SK-N-SH treated with all-trans-retinoic acid at 6 μM for 48 hours (cell line): ENCODE results near the gene SMARCA4.
"Not testable (repeated sequence)": the region's sequence is repeated elsewhere in the genome, so short reads cannot be mapped to it uniquely, and the experiment has no call there.

Experiments used
- ATAC-seq: fragments of 200-7000 bp; cut with Tn5 transposase; 3 replicates; pipeline ENCODE4 v1.9.1; 2020; ENCODE audit warnings: mild to moderate bottlenecking, moderate library complexity
- ARNTL ChIP-seq: fragments of 450-650 bp; formaldehyde crosslinking; IDR thresholded peaks from 2 replicates; pipeline ENCODE4 v1.5.0; 2020; ENCODE audit warnings: low read depth, mild to moderate bottlenecking, moderate library complexity, borderline replicate concordance
- BACH2 ChIP-seq: fragments of 250-450 bp; sonication (Bioruptor Pico); IDR thresholded peaks from 2 replicates; pipeline ENCODE4 v1.9.0; 2021; ENCODE audit warnings: mild to moderate bottlenecking, borderline replicate concordance
- CREB5 ChIP-seq: fragments of 250-450 bp; sonication (Bioruptor Pico); IDR thresholded peaks from 2 replicates; pipeline ENCODE4 v1.5.1; 2020; ENCODE audit warnings: low read depth, mild to moderate bottlenecking, moderate library complexity
- CSDC2 ChIP-seq: fragments of 250-450 bp; sonication (Bioruptor Pico); IDR thresholded peaks from 2 replicates; pipeline ENCODE4 v1.5.0; 2020; ENCODE audit warnings: mild to moderate bottlenecking, moderate library complexity
- ESRRG ChIP-seq: fragments of 250-450 bp; sonication (Bioruptor Pico); IDR thresholded peaks from 2 replicates; pipeline ENCODE4 v1.6.1; 2021; ENCODE audit warnings: mild to moderate bottlenecking
- GLIS3 ChIP-seq: fragments of 250-450 bp; sonication (Bioruptor Pico); IDR thresholded peaks from 2 replicates; pipeline ENCODE4 v1.5.0; 2020; ENCODE audit warnings: mild to moderate bottlenecking, moderate library complexity
- OSR1 ChIP-seq: fragments of 250-450 bp; sonication (Bioruptor Pico); IDR thresholded peaks from 2 replicates; pipeline ENCODE4 v1.8.0; 2022; ENCODE audit warnings: moderate library complexity, mild to moderate bottlenecking, inconsistent platforms
- PATZ1 ChIP-seq: fragments of 250-450 bp; sonication (Bioruptor Pico); IDR thresholded peaks from 2 replicates; pipeline ENCODE4 v1.8.0; 2020; ENCODE audit warnings: mild to moderate bottlenecking, moderate library complexity, borderline replicate concordance
- POU6F1 ChIP-seq: fragments of 250-450 bp; sonication (Bioruptor Pico); IDR thresholded peaks from 2 replicates; pipeline ENCODE4 v1.8.0; 2021; ENCODE audit warnings: low read depth, mild to moderate bottlenecking, moderate library complexity, borderline replicate concordance
- PPARA ChIP-seq: fragments of 250-450 bp; sonication (Bioruptor Pico); IDR thresholded peaks from 2 replicates; pipeline ENCODE4 v1.5.0; 2020; ENCODE audit warnings: mild to moderate bottlenecking, borderline replicate concordance
- SNAI2 ChIP-seq: fragments of 250-450 bp; sonication (Bioruptor Pico); IDR thresholded peaks from 2 replicates; pipeline ENCODE4 v1.5.0; 2020; ENCODE audit warnings: mild to moderate bottlenecking, moderate library complexity
- TOX ChIP-seq: fragments of 250-450 bp; sonication (Bioruptor Pico); IDR thresholded peaks from 2 replicates; pipeline ENCODE4 v1.8.0; 2021; ENCODE audit warnings: mild to moderate bottlenecking, moderate library complexity, borderline replicate concordance
- ZC3H10 ChIP-seq: fragments of 250-450 bp; sonication (Bioruptor Pico); IDR thresholded peaks from 2 replicates; pipeline ENCODE4 v1.5.1; 2021; ENCODE audit warnings: mild to moderate bottlenecking, moderate library complexity
- ZFP3 ChIP-seq: fragments of 250-450 bp; sonication (Bioruptor Pico); IDR thresholded peaks from 2 replicates; pipeline ENCODE4 v1.5.0; 2020; ENCODE audit warnings: mild to moderate bottlenecking, moderate library complexity
- ZFP30 ChIP-seq: fragments of 450-650 bp; formaldehyde crosslinking; IDR thresholded peaks from 2 replicates; pipeline ENCODE4 v1.5.0; 2022; ENCODE audit warnings: mild to moderate bottlenecking, moderate library complexity
- ZNF565 ChIP-seq: fragments of 450-650 bp; formaldehyde crosslinking; conservative IDR thresholded peaks from 2 replicates; pipeline ENCODE4 v1.5.0; 2020; ENCODE audit warnings: low read depth, mild to moderate bottlenecking, moderate library complexity
- ZNF70 ChIP-seq: fragments of 450-650 bp; formaldehyde crosslinking; IDR thresholded peaks from 2 replicates; pipeline ENCODE4 v1.5.0; 2020; ENCODE audit warnings: mild to moderate bottlenecking, moderate library complexity
- ZNF8 ChIP-seq: fragments of 450-650 bp; formaldehyde crosslinking; IDR thresholded peaks from 2 replicates; pipeline ENCODE4 v1.5.0; 2020; ENCODE audit warnings: mild to moderate bottlenecking, moderate library complexity
- TF ChIP-seq, protein P1 (sequence below): fragments of 250-450 bp; sonication (Bioruptor Pico); IDR thresholded peaks from 2 replicates; pipeline ENCODE4 v1.5.1; 2021; ENCODE audit warnings: mild to moderate bottlenecking, moderate library complexity

SMARCA4 gene

DNA sequence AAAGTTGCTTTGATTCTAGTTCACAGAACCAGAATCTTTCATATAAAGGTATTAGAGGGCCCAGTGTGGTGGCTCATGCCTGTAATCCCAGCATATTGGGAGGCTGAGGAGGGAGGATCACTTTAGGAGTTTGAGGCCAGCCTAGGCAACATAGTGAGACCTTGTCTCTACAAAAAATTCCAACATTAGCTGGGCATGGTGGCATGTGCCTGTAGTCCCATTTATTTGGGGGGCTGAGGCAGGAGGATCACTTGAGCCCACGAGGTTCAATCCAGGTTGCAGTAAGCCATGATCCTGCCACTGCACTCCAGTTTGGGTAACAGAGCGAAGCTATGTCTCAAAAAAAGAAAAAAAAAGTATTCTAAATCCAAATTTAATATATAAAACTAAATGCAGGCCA lies 137.5 kb downstream of the SMARCA4 start (continued):
- TF ChIP-seq, protein P1, sequence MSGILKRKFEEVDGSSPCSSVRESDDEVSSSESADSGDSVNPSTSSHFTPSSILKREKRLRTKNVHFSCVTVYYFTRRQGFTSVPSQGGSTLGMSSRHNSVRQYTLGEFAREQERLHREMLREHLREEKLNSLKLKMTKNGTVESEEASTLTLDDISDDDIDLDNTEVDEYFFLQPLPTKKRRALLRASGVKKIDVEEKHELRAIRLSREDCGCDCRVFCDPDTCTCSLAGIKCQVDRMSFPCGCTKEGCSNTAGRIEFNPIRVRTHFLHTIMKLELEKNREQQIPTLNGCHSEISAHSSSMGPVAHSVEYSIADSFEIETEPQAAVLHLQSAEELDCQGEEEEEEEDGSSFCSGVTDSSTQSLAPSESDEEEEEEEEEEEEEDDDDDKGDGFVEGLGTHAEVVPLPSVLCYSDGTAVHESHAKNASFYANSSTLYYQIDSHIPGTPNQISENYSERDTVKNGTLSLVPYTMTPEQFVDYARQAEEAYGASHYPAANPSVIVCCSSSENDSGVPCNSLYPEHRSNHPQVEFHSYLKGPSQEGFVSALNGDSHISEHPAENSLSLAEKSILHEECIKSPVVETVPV = no peak
- no peak for TF ChIP-seq PATZ1 (CRISPR knock-in tag)
- no peak for TF ChIP-seq ZNF8 (CRISPR knock-in tag)

DNA sequence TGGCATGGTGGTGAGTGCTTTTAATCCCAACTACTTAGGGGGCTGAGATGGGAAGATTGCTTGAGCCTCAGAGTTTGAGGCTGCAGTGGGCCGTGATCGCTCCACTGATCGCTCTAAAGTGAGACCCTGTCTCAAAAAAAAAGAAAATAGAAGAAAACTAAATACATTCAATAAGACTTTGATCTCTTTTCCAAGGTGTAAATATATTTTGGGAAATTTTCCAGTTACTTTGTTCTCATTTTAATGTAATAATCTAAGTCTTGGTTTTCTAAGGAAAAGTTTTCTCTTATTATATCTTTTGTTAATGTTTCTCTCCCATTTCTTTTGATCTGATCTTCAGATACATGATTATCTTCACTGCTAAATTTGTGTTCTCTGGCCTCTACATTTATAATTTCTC lies 138.0 kb downstream of the SMARCA4 start:
- TF ChIP-seq ZNF565 (CRISPR knock-in tag) (no peak), ZFP3 (CRISPR knock-in tag) (no peak)
- no peak for ATAC-seq

GRCh38 chr19:11100049-11100448 lies 139.2 kb downstream of the SMARCA4 start:
- ATAC-seq = no peak
- TF ChIP-seq ZNF565 (CRISPR knock-in tag) (no peak), OSR1 (no peak), BACH2 (no peak), PPARA (CRISPR knock-in tag) (no peak), ZNF70 (no peak), PATZ1 (CRISPR knock-in tag) (no peak), SNAI2 (CRISPR knock-in tag) (no peak), CREB5 (CRISPR knock-in tag) (no peak), ZNF8 (CRISPR knock-in tag) (no peak)

- no peak for TF ChIP-seq ARNTL (CRISPR knock-in tag)
- no peak for TF ChIP-seq CSDC2
- no peak for TF ChIP-seq ESRRG (CRISPR knock-in tag)
- no peak for TF ChIP-seq PPARA (CRISPR knock-in tag)
- TF ChIP-seq, all 23 proteins: peak for 0
- ATAC-seq = no peak
Measured at GRCh38 chr19:11101057-11101456, 140.2 kb downstream of the SMARCA4 start.

- ATAC-seq = no peak; the same call in 2 of the 3 replicates
- no peak for TF ChIP-seq ESRRG (CRISPR knock-in tag)
- no peak for TF ChIP-seq PATZ1 (CRISPR knock-in tag)
- no peak for TF ChIP-seq GLIS3 (CRISPR knock-in tag)
- TF ChIP-seq TOX (CRISPR knock-in tag) = no peak
- no peak for TF ChIP-seq PPARA (CRISPR knock-in tag)
- TF ChIP-seq ZNF70 = no peak
- TF ChIP-seq POU6F1 = no peak
- TF ChIP-seq SNAI2 (CRISPR knock-in tag) = no peak
- TF ChIP-seq ZFP3 (CRISPR knock-in tag) = no peak
- TF ChIP-seq ZFP30 (CRISPR knock-in tag) = no peak
- TF ChIP-seq, protein P1 = no peak
- TF ChIP-seq CSDC2 = no peak
- TF ChIP-seq ZC3H10 (CRISPR knock-in tag) = no peak
- TF ChIP-seq ZNF565 (CRISPR knock-in tag) = no peak
- TF ChIP-seq OSR1 = no peak
- no peak for TF ChIP-seq CREB5 (CRISPR knock-in tag)
- no peak for TF ChIP-seq ZNF8 (CRISPR knock-in tag)
Measured at GRCh38 chr19:11102944-11103343, 142.1 kb downstream of the SMARCA4 start.

- not testable (repeated sequence) for ATAC-seq
Measured at GRCh38 chr19:11103667-11104066, 142.8 kb downstream of the SMARCA4 start.
